NCI-H524 (cell line): ENCODE data around the gene HSD17B7.
"Not testable (repeated sequence)": the region's sequence is repeated elsewhere in the genome, so short reads cannot be mapped to it uniquely, and the experiment has no call there.

Source experiments
- DNase-seq, 2 experiments: peaks; one replicate each; lab custom pipeline; 2025; lab: John Stamatoyannopoulos, UW

HSD17B7 gene

GRCh38 chr1:162790303-162790984, at the start of gene HSD17B7:
HSD17B7 (plus strand) TSS chr1:162790702; CDS start chr1:162790801, 99 bp downstream.
- DNase-seq: peak; percentile 67 to 89

GRCh38 chr1:162740755-162741154, 49.7 kb upstream of the HSD17B7 start:
- no peak for DNase-seq

GRCh38 chr1:162741574-162741973, 48.9 kb upstream of the HSD17B7 start:
- no peak for DNase-seq

- not testable (repeated sequence) for DNase-seq
Observed at GRCh38 chr1:162746264-162746942, 44.1 kb upstream of the HSD17B7 start.

GRCh38 chr1:162753001-162753658, 37.4 kb upstream of the HSD17B7 start:
- no peak for DNase-seq

GRCh38 chr1:162753998-162754585, 36.4 kb upstream of the HSD17B7 start:
- no peak for DNase-seq

GRCh38 chr1:162755306-162755705, 35.2 kb upstream of the HSD17B7 start:
- peak in 1 of 2 experiments; percentile 32 for DNase-seq

GRCh38 chr1:162756523-162756922, 34.0 kb upstream of the HSD17B7 start:
- DNase-seq: no peak

GRCh38 chr1:162757476-162757875, 33.0 kb upstream of the HSD17B7 start:
- no peak for DNase-seq

GRCh38 chr1:162765788-162766187, 24.7 kb upstream of the HSD17B7 start:
- no peak for DNase-seq

GRCh38 chr1:162772571-162773154, 17.8 kb upstream of the HSD17B7 start:
- no peak for DNase-seq

- DNase-seq: no peak
Observed at GRCh38 chr1:162774007-162774406, 16.5 kb upstream of the HSD17B7 start.

GRCh38 chr1:162779043-162779442, 11.5 kb upstream of the HSD17B7 start:
- no peak for DNase-seq

- no peak for DNase-seq
Observed at GRCh38 chr1:162782671-162783070, 7.8 kb upstream of the HSD17B7 start.

- DNase-seq: not testable (repeated sequence)
Observed at GRCh38 chr1:162784926-162785325, 5.6 kb upstream of the HSD17B7 start.

- peak in 1 of 2 experiments; percentile 2 for DNase-seq
Observed at GRCh38 chr1:162788783-162789182, 1.7 kb upstream of the HSD17B7 start.

GRCh38 chr1:162790985-162791357, 469 bp downstream of the HSD17B7 start:
- DNase-seq: peak in 1 of 2 experiments; percentile 49

GRCh38 chr1:162794284-162794683, 3.8 kb downstream of the HSD17B7 start:
- DNase-seq: not testable (repeated sequence)

- not testable (repeated sequence) for DNase-seq
Observed at GRCh38 chr1:162796617-162797279, 6.2 kb downstream of the HSD17B7 start.

- peak; percentile 42 to 68 for DNase-seq
Observed at GRCh38 chr1:162799995-162800830, 9.7 kb downstream of the HSD17B7 start.

GRCh38 chr1:162807503-162807902, 17.0 kb downstream of the HSD17B7 start:
- DNase-seq: not testable (repeated sequence)
